Measurements from ENCODE around the gene P4HA2. TPM values are rescaled to one million over a fixed set of nuclear protein-coding genes. Genes with fewer than 3 reads are reported as not detected.

P4HA2 gene
- polyA plus RNA-seq, 1 donor (not counting 4 experiments of a cell fraction or from before 2014, with no cell fraction given) = 93.6 TPM

DNA sequence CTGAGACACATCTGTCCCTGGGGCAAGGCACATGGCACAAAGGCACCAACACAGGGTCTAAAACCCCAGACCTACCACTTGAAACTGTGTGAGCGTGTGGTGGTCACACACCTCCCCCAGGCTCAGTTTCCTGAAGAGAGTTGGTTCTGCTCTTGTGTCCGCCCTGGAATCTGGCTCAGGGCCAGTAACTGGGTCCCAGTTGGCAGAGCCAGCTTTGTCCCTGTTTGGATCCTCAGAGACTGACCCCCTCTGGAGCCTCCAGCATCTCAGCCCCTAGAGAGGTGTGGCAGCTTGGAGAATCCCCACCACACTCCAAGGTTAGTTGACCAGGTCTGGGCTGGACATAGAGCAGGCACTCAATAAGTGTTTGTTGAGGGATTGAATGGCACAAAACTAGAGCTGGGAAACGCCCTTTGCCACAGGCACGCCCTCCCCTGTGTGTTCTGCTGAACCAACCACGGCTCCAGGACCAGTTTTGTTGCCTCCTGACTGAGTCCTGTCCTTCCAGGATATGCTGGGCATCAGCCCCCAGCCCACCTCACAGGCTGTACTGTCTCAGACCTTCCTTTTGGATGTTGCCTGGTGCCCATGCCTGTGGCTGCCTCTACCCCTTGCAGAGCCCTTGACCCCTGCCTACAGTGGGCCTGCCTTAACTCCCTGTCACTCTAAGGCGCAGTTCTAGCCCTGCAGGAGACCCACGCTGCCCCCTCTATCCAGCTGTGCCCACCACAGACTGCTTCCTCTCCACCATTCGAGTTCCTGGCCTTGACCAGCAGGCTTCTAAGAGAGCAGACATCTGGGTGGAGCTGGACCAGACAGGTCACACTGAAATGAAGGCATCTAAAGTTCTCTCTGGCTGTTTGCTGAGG, 26.0 kb upstream of the P4HA2 start:
- Histone ChIP-seq H3K79me2 (ENCODE audit: control insufficient read depth, insufficient read depth, low read length) (peaks cover 11% of the 10 kb centered on the region), H3K27me3 (ENCODE audit: control insufficient read depth, extremely low read depth, insufficient read depth, low read length) (no peaks in the 10 kb centered on the region), H3K9me3 (ENCODE audit: control insufficient read depth, low read depth, low read length) (no peaks in the 10 kb centered on the region), H3K9me1 (ENCODE audit: control insufficient read depth, extremely low read depth, insufficient read depth, low read length) (no peaks in the 10 kb centered on the region), H2AFZ (ENCODE audit: control insufficient read depth, low read length) (no peak overlapping the region), H3K9ac (ENCODE audit: control insufficient read depth, extremely low read depth, insufficient read depth, low read length) (no peak overlapping the region), H3K4me3 (ENCODE audit: control insufficient read depth in 2 of 3, extremely low read depth in 1 of 3, insufficient read depth in 2 of 3, low read depth in 1 of 3, low read length in 3 of 3) (no peak overlapping the region), H3K4me1 (ENCODE audit: control insufficient read depth, extremely low read depth, insufficient read depth, low read length) (peaks cover 16% of the 10 kb centered on the region), H3K27ac (ENCODE audit: control insufficient read depth, insufficient read depth, low read length) (no peak overlapping the region), H4K20me1 (ENCODE audit: control insufficient read depth, extremely low read depth, insufficient read depth, low read length) (no peaks in the 10 kb centered on the region), H3K36me3 (ENCODE audit: control insufficient read depth in 2 of 2, extremely low read depth in 1 of 2, insufficient read depth in 2 of 2, low read length in 2 of 2) (no peaks in the 10 kb centered on the region), H3K4me2 (ENCODE audit: control insufficient read depth, extremely low read depth, insufficient read depth, low read depth, low read length) (no peak overlapping the region)
- no peak for DNase-seq (ENCODE audit: low read depth, low spot score)
- dilution Hi-C loops (cut with MboI; ENCODE audit: extremely low pct_ligation_motif_present, low sequenced_read_pairs) = no loop called here
- TF ChIP-seq EZH2 (IDR thresholded peaks at IDR 0.05; ENCODE audit: low read length) = no peak
- TF ChIP-seq, protein P1, sequence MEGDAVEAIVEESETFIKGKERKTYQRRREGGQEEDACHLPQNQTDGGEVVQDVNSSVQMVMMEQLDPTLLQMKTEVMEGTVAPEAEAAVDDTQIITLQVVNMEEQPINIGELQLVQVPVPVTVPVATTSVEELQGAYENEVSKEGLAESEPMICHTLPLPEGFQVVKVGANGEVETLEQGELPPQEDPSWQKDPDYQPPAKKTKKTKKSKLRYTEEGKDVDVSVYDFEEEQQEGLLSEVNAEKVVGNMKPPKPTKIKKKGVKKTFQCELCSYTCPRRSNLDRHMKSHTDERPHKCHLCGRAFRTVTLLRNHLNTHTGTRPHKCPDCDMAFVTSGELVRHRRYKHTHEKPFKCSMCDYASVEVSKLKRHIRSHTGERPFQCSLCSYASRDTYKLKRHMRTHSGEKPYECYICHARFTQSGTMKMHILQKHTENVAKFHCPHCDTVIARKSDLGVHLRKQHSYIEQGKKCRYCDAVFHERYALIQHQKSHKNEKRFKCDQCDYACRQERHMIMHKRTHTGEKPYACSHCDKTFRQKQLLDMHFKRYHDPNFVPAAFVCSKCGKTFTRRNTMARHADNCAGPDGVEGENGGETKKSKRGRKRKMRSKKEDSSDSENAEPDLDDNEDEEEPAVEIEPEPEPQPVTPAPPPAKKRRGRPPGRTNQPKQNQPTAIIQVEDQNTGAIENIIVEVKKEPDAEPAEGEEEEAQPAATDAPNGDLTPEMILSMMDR (optimal IDR thresholded peaks at IDR 0.05 in 1 of 3, IDR thresholded peaks at IDR 0.05 in 1 of 3, conservative IDR thresholded peaks at IDR 0.05 in 1 of 3; ENCODE audit: extremely low read depth in 1 of 3, insufficient read depth in 2 of 3, low read length in 3 of 3) = no peak
- FAIRE-seq = no peak

DNA sequence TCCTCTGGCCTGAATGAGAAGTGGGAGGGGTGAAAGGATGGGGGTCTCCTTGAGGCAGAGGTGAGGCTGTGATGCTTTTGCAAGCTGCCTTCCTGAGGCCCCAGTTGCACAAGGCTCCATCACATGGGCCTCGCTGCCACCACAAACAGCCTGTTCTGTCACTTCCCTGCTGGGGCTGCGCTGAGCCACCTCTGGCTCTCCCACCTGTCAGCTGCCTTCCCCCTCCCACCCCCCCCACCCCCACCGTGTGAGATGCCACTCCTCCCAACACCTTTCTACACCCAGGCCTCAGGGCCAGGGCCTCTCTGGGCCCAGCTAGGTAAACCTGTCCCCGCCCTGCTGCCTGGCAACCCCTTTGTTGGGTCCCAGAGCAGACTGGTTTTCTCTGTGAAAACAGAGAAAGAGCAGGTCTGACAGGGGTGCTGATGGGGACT, 25.4 kb upstream of the P4HA2 start:
- Histone ChIP-seq H3K27ac (ENCODE audit: control insufficient read depth, insufficient read depth, low read length) (no peak overlapping the region), H2AFZ (ENCODE audit: control insufficient read depth, low read length) (no peak overlapping the region), H3K9ac (ENCODE audit: control insufficient read depth, extremely low read depth, insufficient read depth, low read length) (no peak overlapping the region), H3K79me2 (ENCODE audit: control insufficient read depth, insufficient read depth, low read length) (peaks cover 5% of the 10 kb centered on the region), H3K4me1 (ENCODE audit: control insufficient read depth, extremely low read depth, insufficient read depth, low read length) (peaks cover 10% of the 10 kb centered on the region), H3K9me1 (ENCODE audit: control insufficient read depth, extremely low read depth, insufficient read depth, low read length) (no peaks in the 10 kb centered on the region), H3K4me3 (ENCODE audit: control insufficient read depth in 2 of 3, extremely low read depth in 1 of 3, insufficient read depth in 2 of 3, low read depth in 1 of 3, low read length in 3 of 3) (no peak overlapping the region), H4K20me1 (ENCODE audit: control insufficient read depth, extremely low read depth, insufficient read depth, low read length) (no peaks in the 10 kb centered on the region), H3K4me2 (ENCODE audit: control insufficient read depth, extremely low read depth, insufficient read depth, low read depth, low read length) (no peak overlapping the region), H3K27me3 (ENCODE audit: control insufficient read depth, extremely low read depth, insufficient read depth, low read length) (no peaks in the 10 kb centered on the region), H3K9me3 (ENCODE audit: control insufficient read depth, low read depth, low read length) (no peaks in the 10 kb centered on the region), H3K36me3 (ENCODE audit: control insufficient read depth in 2 of 2, extremely low read depth in 1 of 2, insufficient read depth in 2 of 2, low read length in 2 of 2) (no peaks in the 10 kb centered on the region)
- FAIRE-seq (no peak), DNase-seq (ENCODE audit: low read depth, low spot score) (no peak)
- dilution Hi-C loops (cut with MboI; ENCODE audit: extremely low pct_ligation_motif_present, low sequenced_read_pairs) = no loop called here
- TF ChIP-seq, protein P1 (optimal IDR thresholded peaks at IDR 0.05 in 1 of 3, IDR thresholded peaks at IDR 0.05 in 1 of 3, conservative IDR thresholded peaks at IDR 0.05 in 1 of 3; ENCODE audit: extremely low read depth in 1 of 3, insufficient read depth in 2 of 3, low read length in 3 of 3) = no peak
- no peak for TF ChIP-seq EZH2 (IDR thresholded peaks at IDR 0.05; ENCODE audit: low read length)
